ENCODE measurements around the gene NUMB. TPM values are rescaled to one million over a fixed set of nuclear protein-coding genes. Genes with fewer than 3 reads are reported as not detected.

Gene NUMB
- total RNA-seq, 2 experiments from 2014 or later = 18.6 to 87.8 TPM

GRCh38 chr14:73263606-73264005, 194.7 kb downstream of the NUMB start:
- CTCF ChIA-PET (ENCODE audit: unreplicated experiment) = interaction anchor here (0.6 kb wide), 1 partner anchor 306 kb away, joined by 8 read pairs; no protein-coding TSS in a partner anchor
- Histone ChIP-seq H3K27ac (ENCODE audit: low read depth, low read length, poor library complexity, severe bottlenecking) (no peak overlapping the region), H3K79me2 (ENCODE audit: insufficient read depth, low read depth, low read length) (no peaks in the 10 kb centered on the region), H4K20me1 (ENCODE audit: insufficient read depth, low read length) (no peaks in the 10 kb centered on the region), H3K36me3 (ENCODE audit: insufficient read depth, low read length) (no peaks in the 10 kb centered on the region), H2AFZ (ENCODE audit: low read length) (no peak overlapping the region), H3K4me3 (ENCODE audit: low read depth, low read length, poor library complexity, severe bottlenecking) (no peak overlapping the region), H3K4me1 (ENCODE audit: insufficient read depth, low read length, poor library complexity, severe bottlenecking) (peaks cover 2% of the 10 kb centered on the region), H3K9me2 (ENCODE audit: insufficient read depth, low read length) (no peaks in the 10 kb centered on the region), H3K4me2 (ENCODE audit: low read length) (no peak overlapping the region), H3K9me3 (ENCODE audit: low read length) (no peaks in the 10 kb centered on the region)
- POLR2A ChIA-PET = interaction anchor here (0.8 kb wide), 1 partner anchor 9 kb away, joined by 3 read pairs; no protein-coding TSS in a partner anchor
- TF ChIP-seq EZH2phosphoT487 (IDR thresholded peaks at IDR 0.05; ENCODE audit: borderline replicate concordance, low read depth, low read length) (no peak), CTCF (conservative IDR thresholded peaks at IDR 0.05; ENCODE audit: low read length) (no peak)
- no TSS peak for BruUV-seq (replicated peaks)
- intact Hi-C loops (cut with micrococcal nuclease; ENCODE audit: unreplicated experiment) = no loop called here
- no peak for DNase-seq (ENCODE audit: low spot score)

GRCh38 chr14:73262427-73263183, 195.7 kb downstream of the NUMB start:
- no peaks in the 10 kb centered on the region for H3K9me3 ChIP-seq (ENCODE audit: low read length)
- no peaks in the 10 kb centered on the region for H4K20me1 ChIP-seq (ENCODE audit: insufficient read depth, low read length)
- TF ChIP-seq CTCF (conservative IDR thresholded peaks at IDR 0.05; ENCODE audit: low read length) (no peak), EZH2phosphoT487 (IDR thresholded peaks at IDR 0.05; ENCODE audit: borderline replicate concordance, low read depth, low read length) (no peak)
- ChIA-PET CTCF (ENCODE audit: unreplicated experiment) (no interaction called here), POLR2A (interaction anchor here (0.6 kb wide), 1 partner anchor 732 kb away, joined by 4 read pairs; no protein-coding TSS in a partner anchor)
- H2AFZ ChIP-seq (ENCODE audit: low read length) = no peak overlapping the region
- H3K9me2 ChIP-seq (ENCODE audit: insufficient read depth, low read length) = no peaks in the 10 kb centered on the region
- intact Hi-C loops (cut with micrococcal nuclease; ENCODE audit: unreplicated experiment) = no loop called here
- H3K79me2 ChIP-seq (ENCODE audit: insufficient read depth, low read depth, low read length) = no peaks in the 10 kb centered on the region
- DNase-seq (ENCODE audit: low spot score) = no peak
- no peak overlapping the region for H3K4me3 ChIP-seq (ENCODE audit: low read depth, low read length, poor library complexity, severe bottlenecking)
- H3K4me2 ChIP-seq (ENCODE audit: low read length) = no peak overlapping the region
- H3K36me3 ChIP-seq (ENCODE audit: insufficient read depth, low read length) = no peaks in the 10 kb centered on the region
- no peak overlapping the region for H3K27ac ChIP-seq (ENCODE audit: low read depth, low read length, poor library complexity, severe bottlenecking)
- no TSS peak for BruUV-seq (replicated peaks)
- H3K4me1 ChIP-seq (ENCODE audit: insufficient read depth, low read length, poor library complexity, severe bottlenecking) = peaks cover 10% of the 10 kb centered on the region
